K562 (cell line): ENCODE results near the gene IFT81. TPM values are rescaled to one million over a fixed set of nuclear protein-coding genes. Genes with fewer than 3 reads are reported as not detected.

Experiments used
- ATAC-seq: fragments of 200-7000 bp; cut with Tn5 transposase; 3 replicates; pipeline ENCODE4 v1.9.1; 2020; ENCODE audit warnings: moderate library complexity
- BruUV-seq: library from RNA; stranded (reverse); fragments of 400-500 nt; replicated peaks from 2 replicates; lab custom pipeline; 2021; lab: Mats Ljungman, UMichigan
- CTCF ChIA-PET: fragments of 300-600 bp; formaldehyde crosslinking; extraction: SDS; loops from one replicate; lab custom pipeline; 2021; ENCODE audit warnings: low intra/inter-chr PET ratio; lab: Yijun Ruan, JAX
- POLR2A ChIA-PET: fragments of 300-600, 350-650 bp; sonication (Branson Sonifier 250); formaldehyde crosslinking; extraction: SDS; loops from one replicate; lab custom pipeline; 2021; ENCODE audit warnings: antibody characterized with exemption, inconsistent platforms; lab: Yijun Ruan, JAX
- DNase-seq, 4 experiments: peaks; one replicate each; pipeline versions ENCODE4 v3.0.0 to v3.0.0-alpha.2; 2011 to 2018; ENCODE audit warnings: low spot score in 3 of 4, mixed read lengths in 3 of 4; ENCODE audit errors: extremely low read depth in 1 of 4
- FAIRE-seq: peaks from 2 replicates; lab custom pipeline; 2011; peaks lifted over from hg19 to GRCh38; lab: Jason Lieb, UNC
- H2AFZ ChIP-seq: 2 replicates; pipeline ENCODE4 v1.6.0; 2011; ENCODE audit warnings: low read depth, low read length, control low read depth, inconsistent platforms
- H3K27ac ChIP-seq: fragments of 200-600 bp; 3 replicates; pipeline ENCODE4 v1.8.0; 2011; ENCODE audit warnings: low read depth, mild to moderate bottlenecking, control low read depth, inconsistent platforms, low read length, moderate library complexity, mixed read lengths; ENCODE audit errors: extremely low read depth
- H3K27me3 ChIP-seq, 2 experiments: fragments of 300-600 bp in 1 of 2; 2 replicates in 1 of 2; 3 replicates in 1 of 2; pipeline versions ENCODE4 v1.6.0 to v1.8.0; 2011; ENCODE audit warnings: inconsistent platforms in 2 of 2, low read length in 2 of 2, mild to moderate bottlenecking in 1 of 2, mixed read lengths in 1 of 2, moderate library complexity in 1 of 2; ENCODE audit not compliant: control insufficient read depth in 2 of 2, insufficient read depth in 2 of 2
- H3K36me3 ChIP-seq: fragments of 300-600 bp; 3 replicates; pipeline ENCODE4 v1.8.0; 2011; ENCODE audit warnings: mild to moderate bottlenecking, low read length, inconsistent platforms; ENCODE audit not compliant: control insufficient read depth, insufficient read depth
- H3K4me1 ChIP-seq, 2 experiments: fragments of 200-600 bp in 1 of 2; replicated peaks in 1 of 2; 2 replicates in 1 of 2; 3 replicates in 1 of 2; pipeline versions ENCODE4 v1.5.1 to v1.8.0; 2011; ENCODE audit warnings: inconsistent platforms in 2 of 2, low read length in 2 of 2, mild to moderate bottlenecking in 1 of 2, mixed read lengths in 1 of 2, moderate library complexity in 1 of 2; ENCODE audit not compliant: control insufficient read depth in 2 of 2, insufficient read depth in 2 of 2
- H3K4me2 ChIP-seq: 2 replicates; pipeline ENCODE4 v1.6.1; 2011; ENCODE audit warnings: low read length, control low read depth, inconsistent platforms, mixed read lengths; ENCODE audit not compliant: insufficient read depth
- H3K4me3 ChIP-seq: fragments of 200-600 bp; sonication (generic), shearing (Covaris generic); 2 replicates; pipeline ENCODE4 v1.5.1; 2016; ENCODE audit warnings: control low read depth, inconsistent platforms
- H3K79me2 ChIP-seq: fragments of 200-600 bp; 3 replicates; pipeline ENCODE4 v1.8.0; 2011; ENCODE audit warnings: low read length, inconsistent platforms; ENCODE audit not compliant: control insufficient read depth, insufficient read depth
- H3K9ac ChIP-seq, 2 experiments: 2 replicates each; pipeline versions ENCODE4 v1.6.0 to v1.6.1; 2011; ENCODE audit warnings: low read depth in 2 of 2, low read length in 2 of 2, control low read depth in 1 of 2, inconsistent platforms in 1 of 2, mild to moderate bottlenecking in 1 of 2, mixed read lengths in 1 of 2; ENCODE audit not compliant: insufficient read depth in 1 of 2
- H3K9me1 ChIP-seq: one replicate; pipeline ENCODE4 v1.6.0; 2011; ENCODE audit warnings: inconsistent platforms, mild to moderate bottlenecking, low read length, moderate library complexity; ENCODE audit not compliant: control insufficient read depth, insufficient read depth
- H3K9me3 ChIP-seq: replicated peaks from 2 replicates; pipeline ENCODE4 v1.5.1; 2011; ENCODE audit warnings: low read depth, low read length, inconsistent platforms; ENCODE audit not compliant: control insufficient read depth, insufficient read depth
- H4K20me1 ChIP-seq: replicated peaks from 2 replicates; pipeline ENCODE4 v1.6.1; 2011; ENCODE audit warnings: low read length, inconsistent platforms, mixed read lengths; ENCODE audit not compliant: control insufficient read depth, insufficient read depth
- BCL6 ChIP-seq: fragments of 250-450 bp; sonication (Bioruptor Pico); IDR thresholded peaks from 2 replicates; pipeline ENCODE4 v1.4.0; 2020
- CBFA2T2 ChIP-seq: fragments of 450-650 bp; conservative IDR thresholded peaks from 2 replicates; pipeline ENCODE4 v1.6.1; 2017; ENCODE audit warnings: mild to moderate bottlenecking
- CBX8 ChIP-seq: fragments of 200-600 bp; sonication (generic); IDR thresholded peaks from 2 replicates; pipeline ENCODE4 v1.6.1; 2012; ENCODE audit warnings: borderline replicate concordance, mixed run types, low read depth, mild to moderate bottlenecking, moderate library complexity, mixed read lengths, low read length, control low read depth, inconsistent platforms; ENCODE audit not compliant: poor library complexity, severe bottlenecking; ENCODE audit errors: extremely low read depth
- CHD2 ChIP-seq: IDR thresholded peaks from 2 replicates; pipeline ENCODE4 v1.6.1; 2011; ENCODE audit warnings: low read depth, low read length
- DNMT1 ChIP-seq: fragments of 450-650 bp; IDR thresholded peaks from 2 replicates; pipeline ENCODE4 v1.6.1; 2016; ENCODE audit warnings: antibody characterized with exemption, mild to moderate bottlenecking
- EP300 ChIP-seq: IDR thresholded peaks from 2 replicates; pipeline ENCODE4 v1.6.1; 2012; ENCODE audit warnings: low read length, improper control_type of control experiment
- FOS ChIP-seq: IDR thresholded peaks from 3 replicates; pipeline ENCODE4 v1.6.1; 2011; ENCODE audit not compliant: insufficient read length; ENCODE audit errors: extremely low read depth
- HMGN3 ChIP-seq: IDR thresholded peaks from 2 replicates; pipeline ENCODE4 v1.6.1; 2011; ENCODE audit warnings: borderline replicate concordance, low read depth, mild to moderate bottlenecking, mixed read lengths, low read length; ENCODE audit not compliant: insufficient read length; ENCODE audit errors: extremely low read depth
- ILF3 ChIP-seq: fragments of 450-650 bp; IDR thresholded peaks from 2 replicates; pipeline ENCODE4 v1.6.1; 2018; ENCODE audit warnings: antibody characterized with exemption, mild to moderate bottlenecking, moderate library complexity, borderline replicate concordance
- NFXL1 ChIP-seq: fragments of 450-650 bp; formaldehyde crosslinking; IDR thresholded peaks from 2 replicates; pipeline ENCODE4 v1.4.0; 2021; ENCODE audit warnings: mild to moderate bottlenecking
- RBM25 ChIP-seq: fragments of 200-400 bp; formaldehyde crosslinking; IDR thresholded peaks from 2 replicates; pipeline ENCODE4 v1.6.1; 2018; ENCODE audit warnings: low read length, low read depth, moderate library complexity; ENCODE audit not compliant: severe bottlenecking
- RUNX1 ChIP-seq: sonication (generic); IDR thresholded peaks from 2 replicates; pipeline ENCODE4 v1.6.1; 2016; ENCODE audit warnings: antibody characterized with exemption, low read depth
- SP1 ChIP-seq: sonication (generic); formaldehyde crosslinking; IDR thresholded peaks from 2 replicates; pipeline ENCODE4 v1.8.1; 2022; ENCODE audit warnings: mild to moderate bottlenecking, missing genetic modification reagents
- TAF7 ChIP-seq: fragments of 450-650 bp; IDR thresholded peaks from 2 replicates; pipeline ENCODE4 v1.6.1; 2016; ENCODE audit warnings: missing genetic modification characterization, missing compliant biosample characterization
- ZNF766 ChIP-seq: fragments of 200-800 bp; sonication (Bioruptor generic); conservative IDR thresholded peaks from 2 replicates; pipeline ENCODE4 v1.6.1; 2016; ENCODE audit warnings: missing genetic modification characterization, missing compliant biosample characterization
- ZNF778 ChIP-seq: fragments of 450-650 bp; formaldehyde crosslinking; IDR thresholded peaks from 2 replicates; pipeline ENCODE4 v1.4.0; 2020; ENCODE audit warnings: mild to moderate bottlenecking, moderate library complexity
- WGBS: fragments of 100-300 bp; shearing (Covaris generic); methylation state at CpG from one replicate; pipeline ENCODE4 v1.1.6; 2016; ENCODE audit warnings: low coverage, mixed read lengths; ENCODE audit not compliant: insufficient coverage; ENCODE audit errors: missing lambda C conversion rate; 5-methylcytosine and 5-hydroxymethylcytosine counted together
- in situ Hi-C: fragments of 300-500 bp; cut with MboI; formaldehyde crosslinking; loops from 4 replicates; pipeline ENCODE4 v1.15.0; 2018; ENCODE audit warnings: inconsistent platforms, mixed read lengths
- intact Hi-C: fragments of 100-400 bp; cut with micrococcal nuclease; formaldehyde crosslinking; loops from 2 replicates; pipeline ENCODE4 v1.14.2; 2022
- polyA plus RNA-seq, 8 experiments: library from polyadenylated mRNA; depleted of rRNA in 4 of 8; stranded (reverse) in 5 of 8; unstranded in 3 of 8; fragments of >200 nt; fragmentation: Nextera tagmentation in 2 of 8; fragmentation: Illumina TruSeq in 1 of 8; extraction: Ambion mirVana in 2 of 8; extraction: Trizol in 1 of 8; gene quantifications; 2 replicates each; pipeline versions ENCODE4 v1.2.1 to v1.2.3, GENCODE V29; 2011 to 2014; ENCODE audit warnings: inconsistent platforms in 1 of 8, missing spikeins in 1 of 8
- total RNA-seq, 7 experiments: library from RNA; depleted of rRNA in 6 of 7; stranded (reverse); fragments of >200 nt in 6 of 7; fragmentation: Illumina TruSeq in 2 of 7; extraction: Trizol in 2 of 7; gene quantifications; 2 replicates each; pipeline versions ENCODE4 v1.2.1 to v1.2.3, GENCODE V29; 2011 to 2021; ENCODE audit warnings: low replicate concordance in 1 of 7
- TF ChIP-seq, protein P1 (sequence below): fragments of 150-350 bp; IDR thresholded peaks from 2 replicates; pipeline ENCODE4 v1.6.1; 2014; ENCODE audit warnings: low read depth, mild to moderate bottlenecking, low read length, borderline replicate concordance
- TF ChIP-seq, protein P2 (sequence below): fragments of 250-450 bp; sonication (Bioruptor Pico); IDR thresholded peaks from 2 replicates; pipeline ENCODE4 v1.5.0; 2022; ENCODE audit warnings: mild to moderate bottlenecking

Gene IFT81
- total and polyA plus RNA-seq, 9 of the 15 experiments (the other 6 are each of a cell fraction or from before 2014, with no cell fraction given) = 2.8 to 11.9 (median 7.9) TPM

DNA sequence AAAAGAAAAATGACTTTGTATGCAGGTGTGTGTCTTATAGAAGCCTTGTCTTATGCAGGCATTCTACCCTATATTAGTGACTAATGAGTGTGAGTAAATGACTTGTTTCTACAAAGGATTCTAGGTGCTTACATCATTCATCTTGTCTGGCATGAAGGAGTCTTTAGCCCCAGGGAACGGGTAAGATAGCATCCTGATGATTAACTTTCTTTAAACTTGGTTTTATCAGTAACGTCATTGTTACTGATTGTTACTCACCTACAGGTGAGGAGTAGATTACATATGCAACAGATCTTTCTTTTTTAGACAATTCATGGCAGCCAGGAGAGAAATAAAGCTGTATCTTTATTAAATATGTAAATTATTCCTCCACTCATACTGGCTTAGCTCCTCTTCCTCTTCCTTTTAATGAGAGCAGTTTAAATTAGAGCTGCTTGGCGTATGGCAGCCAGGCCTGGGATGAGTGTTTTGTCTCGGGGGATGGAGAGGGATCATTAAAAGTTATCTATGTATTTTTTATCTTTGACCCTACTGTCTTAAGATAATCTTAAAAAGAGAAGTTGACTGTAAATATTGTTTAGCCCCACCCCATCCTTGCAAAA lies 99.7 kb downstream of the IFT81 start:
- Histone ChIP-seq H4K20me1 (no peaks in the 10 kb centered on the region), H3K36me3 (no peaks in the 10 kb centered on the region), H2AFZ (no peak overlapping the region; the same call in 1 of the 2 replicates), H3K4me1 (no peaks in the 10 kb centered on the region), H3K9ac (no peak overlapping the region), H3K27me3 (no peaks in the 10 kb centered on the region), H3K27ac (no peak overlapping the region), H3K4me2 (no peak overlapping the region), H3K9me3 (no peaks in the 10 kb centered on the region), H3K4me3 (no peak overlapping the region), H3K9me1 (no peaks in the 10 kb centered on the region), H3K79me2 (no peaks in the 10 kb centered on the region)
- in situ Hi-C loops (no loop called here), intact Hi-C loops (loop anchor here (5.0 kb wide), 2 partner anchors 122 to 367 kb away; no protein-coding TSS in a partner anchor)
- no peak for FAIRE-seq
- POLR2A ChIA-PET = no interaction called here
- no TSS peak for BruUV-seq
- no peak for DNase-seq
- WGBS = 33% methylated on average over 4 of the region's 4 CpGs
- no peak for ATAC-seq
- CTCF ChIA-PET = interaction anchor here (1.8 kb wide), 1 partner anchor 123 kb away, joined by 6 read pairs; no protein-coding TSS in a partner anchor
- no peak for TF ChIP-seq SP1 (CRISPR knock-in tag)
- no peak for TF ChIP-seq ZNF778 (CRISPR knock-in tag)
- no peak for TF ChIP-seq HMGN3
- TF ChIP-seq, protein P1, sequence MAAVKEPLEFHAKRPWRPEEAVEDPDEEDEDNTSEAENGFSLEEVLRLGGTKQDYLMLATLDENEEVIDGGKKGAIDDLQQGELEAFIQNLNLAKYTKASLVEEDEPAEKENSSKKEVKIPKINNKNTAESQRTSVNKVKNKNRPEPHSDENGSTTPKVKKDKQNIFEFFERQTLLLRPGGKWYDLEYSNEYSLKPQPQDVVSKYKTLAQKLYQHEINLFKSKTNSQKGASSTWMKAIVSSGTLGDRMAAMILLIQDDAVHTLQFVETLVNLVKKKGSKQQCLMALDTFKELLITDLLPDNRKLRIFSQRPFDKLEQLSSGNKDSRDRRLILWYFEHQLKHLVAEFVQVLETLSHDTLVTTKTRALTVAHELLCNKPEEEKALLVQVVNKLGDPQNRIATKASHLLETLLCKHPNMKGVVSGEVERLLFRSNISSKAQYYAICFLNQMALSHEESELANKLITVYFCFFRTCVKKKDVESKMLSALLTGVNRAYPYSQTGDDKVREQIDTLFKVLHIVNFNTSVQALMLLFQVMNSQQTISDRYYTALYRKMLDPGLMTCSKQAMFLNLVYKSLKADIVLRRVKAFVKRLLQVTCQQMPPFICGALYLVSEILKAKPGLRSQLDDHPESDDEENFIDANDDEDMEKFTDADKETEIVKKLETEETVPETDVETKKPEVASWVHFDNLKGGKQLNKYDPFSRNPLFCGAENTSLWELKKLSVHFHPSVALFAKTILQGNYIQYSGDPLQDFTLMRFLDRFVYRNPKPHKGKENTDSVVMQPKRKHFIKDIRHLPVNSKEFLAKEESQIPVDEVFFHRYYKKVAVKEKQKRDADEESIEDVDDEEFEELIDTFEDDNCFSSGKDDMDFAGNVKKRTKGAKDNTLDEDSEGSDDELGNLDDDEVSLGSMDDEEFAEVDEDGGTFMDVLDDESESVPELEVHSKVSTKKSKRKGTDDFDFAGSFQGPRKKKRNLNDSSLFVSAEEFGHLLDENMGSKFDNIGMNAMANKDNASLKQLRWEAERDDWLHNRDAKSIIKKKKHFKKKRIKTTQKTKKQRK = no peak
- no peak for TF ChIP-seq ILF3
- no peak for TF ChIP-seq FOS
- no peak for TF ChIP-seq RBM25
- TF ChIP-seq CBFA2T2 = no peak
- no peak for TF ChIP-seq DNMT1
- no peak for TF ChIP-seq NFXL1 (CRISPR knock-in tag)
- no peak for TF ChIP-seq TAF7 (tag)
- TF ChIP-seq, protein P2, sequence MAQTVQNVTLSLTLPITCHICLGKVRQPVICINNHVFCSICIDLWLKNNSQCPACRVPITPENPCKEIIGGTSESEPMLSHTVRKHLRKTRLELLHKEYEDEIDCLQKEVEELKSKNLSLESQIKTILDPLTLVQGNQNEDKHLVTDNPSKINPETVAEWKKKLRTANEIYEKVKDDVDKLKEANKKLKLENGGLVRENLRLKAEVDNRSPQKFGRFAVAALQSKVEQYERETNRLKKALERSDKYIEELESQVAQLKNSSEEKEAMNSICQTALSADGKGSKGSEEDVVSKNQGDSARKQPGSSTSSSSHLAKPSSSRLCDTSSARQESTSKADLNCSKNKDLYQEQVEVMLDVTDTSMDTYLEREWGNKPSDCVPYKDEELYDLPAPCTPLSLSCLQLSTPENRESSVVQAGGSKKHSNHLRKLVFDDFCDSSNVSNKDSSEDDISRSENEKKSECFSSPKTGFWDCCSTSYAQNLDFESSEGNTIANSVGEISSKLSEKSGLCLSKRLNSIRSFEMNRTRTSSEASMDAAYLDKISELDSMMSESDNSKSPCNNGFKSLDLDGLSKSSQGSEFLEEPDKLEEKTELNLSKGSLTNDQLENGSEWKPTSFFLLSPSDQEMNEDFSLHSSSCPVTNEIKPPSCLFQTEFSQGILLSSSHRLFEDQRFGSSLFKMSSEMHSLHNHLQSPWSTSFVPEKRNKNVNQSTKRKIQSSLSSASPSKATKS = no peak
- TF ChIP-seq BCL6 = no peak
- TF ChIP-seq ZNF766 (CRISPR knock-in tag) = no peak
- TF ChIP-seq CBX8 = no peak
- no peak for TF ChIP-seq CHD2
- TF ChIP-seq RUNX1 = no peak
- no peak for TF ChIP-seq EP300
